ENCODE measurements around the gene DSTYK. TPM values are rescaled to one million over a fixed set of nuclear protein-coding genes. Genes with fewer than 3 reads are reported as not detected.

The DSTYK gene
- total RNA-seq, 1 experiment from 2014 or later: 10.2 TPM

- Histone ChIP-seq H3K27ac (no peak overlapping the region), H3K36me3 (peaks cover 92% of the 10 kb centered on the region), H3K27me3 (replicated peaks) (no peaks in the 10 kb centered on the region), H3K9me3 (replicated peaks) (no peaks in the 10 kb centered on the region), H3K4me1 (replicated peaks) (no peaks in the 10 kb centered on the region), H3K4me3 (no peak overlapping the region)
- no peak for DNase-seq (ENCODE audit: low read depth in 1 of 2, low spot score in 2 of 2)
Observed at GRCh38 chr1:205102404-205102803, 109.1 kb downstream of the DSTYK start.

GRCh38 chr1:205098242-205098641 is 113.3 kb downstream of the DSTYK start:
- Histone ChIP-seq H3K27ac (no peak overlapping the region), H3K4me3 (no peak overlapping the region), H3K4me1 (replicated peaks) (no peaks in the 10 kb centered on the region), H3K9me3 (replicated peaks) (no peaks in the 10 kb centered on the region), H3K27me3 (replicated peaks) (no peaks in the 10 kb centered on the region), H3K36me3 (peaks cover 88% of the 10 kb centered on the region)
- DNase-seq (ENCODE audit: low read depth in 1 of 2, low spot score in 2 of 2): no peak

- no peak for DNase-seq (ENCODE audit: low read depth in 1 of 2, low spot score in 2 of 2)
- H3K4me3 ChIP-seq: no peak overlapping the region
- H3K27ac ChIP-seq: no peak overlapping the region
- no peaks in the 10 kb centered on the region for H3K9me3 ChIP-seq (replicated peaks)
- no peaks in the 10 kb centered on the region for H3K27me3 ChIP-seq (replicated peaks)
- H3K36me3 ChIP-seq: peaks cover 91% of the 10 kb centered on the region
- no peaks in the 10 kb centered on the region for H3K4me1 ChIP-seq (replicated peaks)
Observed at GRCh38 chr1:205095422-205095821, 116.1 kb downstream of the DSTYK start.

Other genes with a start within 250 kb of the DSTYK start
- gene CNTN2, start 168.5 kb downstream of the DSTYK start, total RNA-seq (2014; rRNA removed; shearing (Covaris generic)): not detected in 2 replicates
- gene TMEM81, start 127.2 kb downstream of the DSTYK start, total RNA-seq (2014; rRNA removed; shearing (Covaris generic)): 2.1 and 2.3 TPM in 2 replicates
- gene RBBP5, start 89.7 kb downstream of the DSTYK start, total RNA-seq (2014; rRNA removed; shearing (Covaris generic)): 15.2 and 30.2 TPM in 2 replicates
- gene TMCC2, start 16.2 kb upstream of the DSTYK start, total RNA-seq (2014; rRNA removed; shearing (Covaris generic)): 8.2 and 10.3 TPM in 2 replicates
- gene NUAK2, start 110.0 kb upstream of the DSTYK start, total RNA-seq (2014; rRNA removed; shearing (Covaris generic)): 2.9 and 5.8 TPM in 2 replicates
- not detected in 2 replicates for gene KLHDC8A, start 145.2 kb upstream of the DSTYK start, total RNA-seq (2014; rRNA removed; shearing (Covaris generic))
- not detected in 2 replicates for gene LEMD1, start 210.4 kb upstream of the DSTYK start, total RNA-seq (2014; rRNA removed; shearing (Covaris generic))
- not detected in 2 replicates for gene BLACAT1, start 244.3 kb upstream of the DSTYK start, total RNA-seq (2014; rRNA removed; shearing (Covaris generic))

All from SJSA1 (cell line).